Liver (tissue), 9 donors: ENCODE data around the gene OSBP2. TPM values are rescaled to one million over a fixed set of nuclear protein-coding genes. Genes with fewer than 3 reads are reported as not detected.

Experiments used
- DNase-seq: peaks from one replicate; pipeline ENCODE4 v3.0.0-alpha.2; 2017; ENCODE audit warnings: low spot score
- H3K27ac ChIP-seq, 2 donors: one replicate each; pipeline ENCODE4 v1.7.0; 2013; ENCODE audit warnings: inconsistent platforms in 2 of 2, low read length in 2 of 2, control low read depth in 1 of 2, low read depth in 1 of 2, mild to moderate bottlenecking in 1 of 2
- H3K27me3 ChIP-seq, 4 donors: one replicate each; pipeline versions ENCODE4 v1.6.1 to v1.7.0; 2013; ENCODE audit warnings: low read length in 3 of 4, inconsistent platforms in 1 of 4, mild to moderate bottlenecking in 1 of 4, moderate library complexity in 1 of 4; ENCODE audit not compliant: control insufficient read depth in 4 of 4, insufficient read depth in 4 of 4
- H3K36me3 ChIP-seq, 4 donors: one replicate each; pipeline versions ENCODE4 v1.6.1 to v1.7.0; 2013; ENCODE audit warnings: low read length in 3 of 4, mild to moderate bottlenecking in 3 of 4, low read depth in 1 of 4, moderate library complexity in 1 of 4; ENCODE audit not compliant: control insufficient read depth in 4 of 4, insufficient read depth in 3 of 4
- H3K4me1 ChIP-seq, 4 donors: one replicate each; pipeline versions ENCODE4 v1.6.1 to v1.7.0; 2013; ENCODE audit warnings: low read length in 3 of 4, mild to moderate bottlenecking in 3 of 4, moderate library complexity in 1 of 4; ENCODE audit not compliant: control insufficient read depth in 4 of 4, insufficient read depth in 4 of 4
- H3K4me3 ChIP-seq, 3 donors: one replicate each; pipeline versions ENCODE4 v1.6.1 to v1.7.0; 2013; ENCODE audit warnings: low read length in 3 of 3, control low read depth in 1 of 3, low read depth in 1 of 3, mild to moderate bottlenecking in 1 of 3
- H3K9ac ChIP-seq, 2 donors: one replicate each; pipeline ENCODE4 v1.7.0; 2013; ENCODE audit warnings: low read length in 2 of 2, mild to moderate bottlenecking in 2 of 2, moderate library complexity in 2 of 2, control low read depth in 1 of 2, low read depth in 1 of 2
- H3K9me3 ChIP-seq, 4 donors: one replicate each; pipeline versions ENCODE4 v1.6.1 to v1.7.0; 2013; ENCODE audit warnings: low read length in 3 of 4; ENCODE audit not compliant: control insufficient read depth in 4 of 4
- CTCF ChIP-seq: fragments of 150-350 bp; IDR thresholded peaks from 2 replicates; pipeline ENCODE4 v1.5.1; 2017; ENCODE audit warnings: improper control_type of control experiment, low read depth, low read length; ENCODE audit not compliant: missing input control
- EGR1 ChIP-seq, 2 donors: IDR thresholded peaks; 2 replicates each; pipeline ENCODE4 v1.6.1; 2016 to 2018; ENCODE audit warnings: antibody characterized with exemption in 2 of 2, low read depth in 2 of 2
- FOXA1 ChIP-seq: IDR thresholded peaks from 2 replicates; pipeline ENCODE4 v1.6.1; 2016; ENCODE audit warnings: antibody characterized with exemption
- FOXA2 ChIP-seq: IDR thresholded peaks from 2 replicates; pipeline ENCODE4 v1.6.1; 2016; ENCODE audit warnings: antibody characterized with exemption
- GABPA ChIP-seq, 2 donors: IDR thresholded peaks in 1 of 2; conservative IDR thresholded peaks in 1 of 2; 2 replicates each; pipeline ENCODE4 v1.6.1; 2016; ENCODE audit warnings: antibody characterized with exemption in 2 of 2, mild to moderate bottlenecking in 1 of 2, moderate library complexity in 1 of 2
- HNF4G ChIP-seq: IDR thresholded peaks from 2 replicates; pipeline ENCODE4 v1.6.1; 2016; ENCODE audit warnings: antibody characterized with exemption
- JUND ChIP-seq, 2 donors: IDR thresholded peaks; 2 replicates each; pipeline ENCODE4 v1.6.1; 2016; ENCODE audit warnings: antibody characterized with exemption in 2 of 2
- MAX ChIP-seq: IDR thresholded peaks from 2 replicates; pipeline ENCODE4 v1.6.1; 2016; ENCODE audit warnings: antibody characterized with exemption
- NR2F2 ChIP-seq: IDR thresholded peaks from 2 replicates; pipeline ENCODE4 v1.6.1; 2016; ENCODE audit warnings: antibody characterized with exemption
- REST ChIP-seq: IDR thresholded peaks from 2 replicates; pipeline ENCODE4 v1.6.1; 2016; ENCODE audit warnings: antibody characterized with exemption, mild to moderate bottlenecking
- RXRA ChIP-seq, 2 donors: IDR thresholded peaks; 2 replicates each; pipeline ENCODE4 v1.6.1; 2017 to 2018; ENCODE audit warnings: antibody characterized with exemption in 2 of 2, mild to moderate bottlenecking in 1 of 2
- SP1 ChIP-seq: IDR thresholded peaks from 2 replicates; pipeline ENCODE4 v1.6.1; 2018; ENCODE audit warnings: antibody characterized with exemption, mild to moderate bottlenecking
- TAF1 ChIP-seq: conservative IDR thresholded peaks from 2 replicates; pipeline ENCODE4 v1.6.1; 2016; ENCODE audit warnings: antibody characterized with exemption, mild to moderate bottlenecking
- WGBS: extraction: QIAGEN DNeasy Blood & Tissue Kit; methylation state at CpG from one replicate; pipeline ENCODE4 v1.1.7; 2013; 5-methylcytosine and 5-hydroxymethylcytosine counted together
- polyA plus RNA-seq, 2 donors: library from polyadenylated mRNA; stranded (reverse) in 1 of 2; unstranded in 1 of 2; fragments of 200-250 nt in 1 of 2; fragments of >200 nt in 1 of 2; fragmentation: Nextera tagmentation in 1 of 2; extraction: Ambion mirVana in 1 of 2; gene quantifications; one replicate each; pipeline versions ENCODE4 v1.2.1 to v1.2.3, GENCODE V29; 2013 to 2015
- total RNA-seq, 2 donors: library from RNA; depleted of rRNA; stranded (reverse); fragments of >200 nt; gene quantifications; one replicate each; pipeline ENCODE4 v1.2.3, GENCODE V29; 2014
- donor health status: healthy.
- donor health status: healthy.
- donor health status: healthy.
- donor health status: healthy.
- donor health status: healthy.

The OSBP2 gene
- total and polyA plus RNA-seq, 4 donors = 0.43 to 192 (median 0.86) TPM

GRCh38 chr22:30902496-30903357, 208.1 kb downstream of the OSBP2 start:
- H3K27ac ChIP-seq = no peak overlapping the region
- 87% methylated on average over 16 of the region's 16 CpGs for WGBS
- no peaks in the 10 kb centered on the region for H3K4me1 ChIP-seq
- H3K4me3 ChIP-seq = no peak overlapping the region
- no peaks in the 10 kb centered on the region for H3K27me3 ChIP-seq
- no peaks in the 10 kb centered on the region for H3K9me3 ChIP-seq
- H3K36me3 ChIP-seq = peaks cover 0 to 6% (median 2%) of the 10 kb centered on the region in 4 donors
- TF ChIP-seq CTCF = no peak
- TF ChIP-seq TAF1 = no peak
- TF ChIP-seq GABPA (IDR thresholded peaks at IDR 0.05 in 1 of 2, conservative IDR thresholded peaks at IDR 0.05 in 1 of 2) = no peak
- no peak for TF ChIP-seq HNF4G
- no peak for TF ChIP-seq FOXA2
- TF ChIP-seq FOXA1 = no peak
- no peak for TF ChIP-seq NR2F2
- TF ChIP-seq SP1 = no peak
- no peak for TF ChIP-seq JUND (IDR thresholded peaks at IDR 0.05)
- no peak for TF ChIP-seq MAX
- TF ChIP-seq EGR1 (IDR thresholded peaks at IDR 0.05; ENCODE audit: low read depth in 2 of 2) = no peak
- DNase-seq = no peak
- H3K9ac ChIP-seq = no peak overlapping the region

- Histone ChIP-seq H3K9me3 (no peaks in the 10 kb centered on the region), H3K9ac (no peak overlapping the region), H3K36me3 (peaks cover 0 to 7% (median 3%) of the 10 kb centered on the region in 4 donors), H3K27ac (no peak overlapping the region), H3K27me3 (no peaks in the 10 kb centered on the region), H3K4me3 (no peak overlapping the region), H3K4me1 (no peaks in the 10 kb centered on the region)
- TF ChIP-seq NR2F2 (no peak), JUND (IDR thresholded peaks at IDR 0.05) (no peak), RXRA (IDR thresholded peaks at IDR 0.05) (no peak)
- 96% methylated on average over 6 of the region's 6 CpGs for WGBS
- DNase-seq = no peak
Observed at GRCh38 chr22:30903876-30904460, 209.3 kb downstream of the OSBP2 start.

GRCh38 chr22:30905696-30906341, 211.1 kb downstream of the OSBP2 start:
- Histone ChIP-seq H3K4me3 (no peak overlapping the region), H3K36me3 (peaks cover 0 to 7% (median 3%) of the 10 kb centered on the region in 4 donors), H3K9me3 (no peaks in the 10 kb centered on the region), H3K9ac (no peak overlapping the region), H3K4me1 (no peaks in the 10 kb centered on the region), H3K27me3 (no peaks in the 10 kb centered on the region), H3K27ac (no peak overlapping the region)
- no peak for DNase-seq
- TF ChIP-seq REST (no peak), EGR1 (IDR thresholded peaks at IDR 0.05; ENCODE audit: low read depth in 2 of 2) (no peak)
- 94% methylated on average over 49 of the region's 49 CpGs for WGBS
